ENCODE results near the gene RHOH. TPM values are rescaled to one million over a fixed set of nuclear protein-coding genes. Genes with fewer than 3 reads are reported as not detected.

The RHOH gene
- polyA plus RNA-seq, 3 donors, result 0.48 to 1.3 (median 0.61) TPM

GRCh38 chr4:40204507-40205258, 7.9 kb downstream of the RHOH start:
- no peak for DNase-seq

- DNase-seq, result no peak
Measured at GRCh38 chr4:40205259-40206198, 8.7 kb downstream of the RHOH start.

- DNase-seq, result no peak
Measured at GRCh38 chr4:40206426-40206825, 9.6 kb downstream of the RHOH start.

GRCh38 chr4:40209401-40209800, 12.6 kb downstream of the RHOH start:
- DNase-seq, result no peak

- no peak for DNase-seq
Measured at GRCh38 chr4:40210776-40211175, 13.9 kb downstream of the RHOH start.

- no peak for DNase-seq
Measured at GRCh38 chr4:40211224-40212185, 14.7 kb downstream of the RHOH start.

GRCh38 chr4:40212674-40213527, 16.1 kb downstream of the RHOH start:
- DNase-seq, result no peak

- no peak for DNase-seq
Measured at GRCh38 chr4:40214038-40214437, 17.2 kb downstream of the RHOH start.

- DNase-seq, result no peak
Measured at GRCh38 chr4:40214661-40215418, 18.0 kb downstream of the RHOH start.

- DNase-seq, result no peak
Measured at GRCh38 chr4:40216622-40217366, 20.0 kb downstream of the RHOH start.

GRCh38 chr4:40221744-40222143, 24.9 kb downstream of the RHOH start:
- DNase-seq, result no peak

- no peak for DNase-seq
Measured at GRCh38 chr4:40223343-40223742, 26.5 kb downstream of the RHOH start.

GRCh38 chr4:40224432-40224831, 27.6 kb downstream of the RHOH start:
- DNase-seq, result no peak

- no peak for DNase-seq
Measured at GRCh38 chr4:40225497-40225896, 28.7 kb downstream of the RHOH start.

GRCh38 chr4:40227284-40227683, 30.5 kb downstream of the RHOH start:
- no peak for DNase-seq

GRCh38 chr4:40228497-40229365, 31.9 kb downstream of the RHOH start:
- DNase-seq, result no peak

- no peak for DNase-seq
Measured at GRCh38 chr4:40231316-40231863, 34.6 kb downstream of the RHOH start.

GRCh38 chr4:40232610-40233009, 35.8 kb downstream of the RHOH start:
- DNase-seq, result no peak
